GM12801 (cell line): ENCODE results near the gene MTHFD1.

ENCODE experiments used
- TF ChIP-seq, protein P1 (sequence below): IDR thresholded peaks from one replicate; pipeline ENCODE4 v1.5.1; 2011; ENCODE audit warnings: control low read depth; ENCODE audit not compliant: insufficient read length; ENCODE audit errors: extremely low read depth

The MTHFD1 gene

DNA sequence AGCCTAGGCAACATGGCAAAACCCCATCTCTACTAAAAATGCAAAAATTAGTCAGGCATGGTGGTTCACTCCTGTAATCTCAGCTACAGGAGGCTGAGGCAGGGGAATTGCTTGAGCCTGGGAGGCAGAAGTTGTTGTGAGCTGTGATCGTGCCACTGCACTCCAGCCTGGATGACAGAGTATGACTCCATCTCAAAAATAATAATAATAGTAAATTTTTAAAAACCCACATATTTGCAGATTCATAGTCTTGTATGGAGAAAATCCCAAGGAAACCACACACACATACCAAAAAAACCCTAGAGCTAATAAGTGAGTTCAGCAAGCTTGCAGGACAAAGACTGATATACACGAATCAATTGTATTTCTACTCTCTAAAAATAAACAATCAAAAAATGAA, 19.0 kb upstream of the MTHFD1 start:
- TF ChIP-seq, protein P1, sequence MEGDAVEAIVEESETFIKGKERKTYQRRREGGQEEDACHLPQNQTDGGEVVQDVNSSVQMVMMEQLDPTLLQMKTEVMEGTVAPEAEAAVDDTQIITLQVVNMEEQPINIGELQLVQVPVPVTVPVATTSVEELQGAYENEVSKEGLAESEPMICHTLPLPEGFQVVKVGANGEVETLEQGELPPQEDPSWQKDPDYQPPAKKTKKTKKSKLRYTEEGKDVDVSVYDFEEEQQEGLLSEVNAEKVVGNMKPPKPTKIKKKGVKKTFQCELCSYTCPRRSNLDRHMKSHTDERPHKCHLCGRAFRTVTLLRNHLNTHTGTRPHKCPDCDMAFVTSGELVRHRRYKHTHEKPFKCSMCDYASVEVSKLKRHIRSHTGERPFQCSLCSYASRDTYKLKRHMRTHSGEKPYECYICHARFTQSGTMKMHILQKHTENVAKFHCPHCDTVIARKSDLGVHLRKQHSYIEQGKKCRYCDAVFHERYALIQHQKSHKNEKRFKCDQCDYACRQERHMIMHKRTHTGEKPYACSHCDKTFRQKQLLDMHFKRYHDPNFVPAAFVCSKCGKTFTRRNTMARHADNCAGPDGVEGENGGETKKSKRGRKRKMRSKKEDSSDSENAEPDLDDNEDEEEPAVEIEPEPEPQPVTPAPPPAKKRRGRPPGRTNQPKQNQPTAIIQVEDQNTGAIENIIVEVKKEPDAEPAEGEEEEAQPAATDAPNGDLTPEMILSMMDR, result no peak

GRCh38 chr14:64387232-64387781, 846 bp upstream of the MTHFD1 start:
- TF ChIP-seq, protein P1, result no peak

GRCh38 chr14:64388533-64389285, 556 bp downstream of the MTHFD1 start:
- TF ChIP-seq, protein P1, result no peak

GRCh38 chr14:64391113-64391725, 3.1 kb downstream of the MTHFD1 start:
- TF ChIP-seq, protein P1, result no peak

DNA sequence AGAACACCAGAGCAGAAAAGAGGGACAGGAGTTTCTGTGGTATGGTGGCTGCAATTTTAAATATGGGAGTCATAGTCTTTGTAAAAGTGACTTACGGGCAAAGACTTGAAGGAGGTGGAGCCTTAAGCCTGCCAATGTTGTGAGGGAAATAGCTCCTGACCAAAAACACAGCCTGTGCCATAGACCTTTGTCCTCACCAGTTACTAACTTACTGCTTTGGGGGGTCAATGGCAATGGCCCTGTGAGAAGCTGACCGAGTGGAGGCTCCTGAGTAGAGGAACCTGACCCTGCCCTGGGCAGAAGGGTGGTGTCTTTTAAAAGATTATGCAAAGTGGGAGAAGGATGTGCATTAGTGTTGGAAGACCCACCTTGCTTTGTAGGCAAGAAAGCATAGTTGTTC, 3.8 kb downstream of the MTHFD1 start:
- TF ChIP-seq, protein P1, result no peak

DNA sequence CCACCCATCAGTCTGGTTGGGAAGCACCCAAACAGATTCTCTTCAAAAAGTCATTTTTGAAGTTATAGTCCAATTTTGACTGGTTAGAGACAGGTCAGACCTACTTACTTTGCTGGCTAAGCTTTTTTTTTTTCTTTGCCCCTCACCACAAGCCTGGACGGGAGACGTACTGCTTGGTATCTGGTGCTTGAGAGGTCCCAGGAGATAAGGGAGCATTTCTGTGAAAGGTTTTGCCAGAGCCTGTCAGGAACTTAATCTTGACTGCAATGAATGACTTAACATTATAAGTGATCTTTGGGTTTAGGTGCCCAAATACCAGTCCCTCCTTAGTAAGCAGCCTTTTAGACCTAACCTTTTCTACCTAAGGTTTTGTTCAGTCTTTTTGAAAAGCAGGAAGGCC, 6.3 kb downstream of the MTHFD1 start:
- TF ChIP-seq, protein P1, result no peak

GRCh38 chr14:64394977-64395633, 7.0 kb downstream of the MTHFD1 start:
- TF ChIP-seq, protein P1, result no peak
